HEK293 (cell line): ENCODE data around the gene AGPAT4.

Source experiments
- CTCF ChIP-seq: fragments of 450-650 bp; formaldehyde crosslinking; IDR thresholded peaks from 2 replicates; pipeline ENCODE4 v1.5.1; 2016; ENCODE audit warnings: missing biosample characterization, missing genetic modification characterization
- PBX3 ChIP-seq: sonication (generic); formaldehyde crosslinking; IDR thresholded peaks from 2 replicates; pipeline ENCODE4 v1.8.1; 2022; ENCODE audit warnings: mild to moderate bottlenecking, moderate library complexity, missing genetic modification reagents
- REPIN1 ChIP-seq: fragments of 450-650 bp; formaldehyde crosslinking; IDR thresholded peaks from 2 replicates; pipeline ENCODE4 v1.5.1; 2017; ENCODE audit warnings: missing biosample characterization, missing genetic modification characterization, low read depth
- REST ChIP-seq: fragments of 450-650 bp; formaldehyde crosslinking; IDR thresholded peaks from 2 replicates; pipeline ENCODE4 v1.5.1; 2016; ENCODE audit warnings: missing biosample characterization, missing genetic modification characterization
- SALL2 ChIP-seq: fragments of 450-650 bp; formaldehyde crosslinking; IDR thresholded peaks from 2 replicates; pipeline ENCODE4 v1.5.0; 2017; ENCODE audit warnings: missing biosample characterization, mild to moderate bottlenecking, missing genetic modification characterization, borderline replicate concordance
- SP2 ChIP-seq: fragments of 450-650 bp; formaldehyde crosslinking; IDR thresholded peaks from 2 replicates; pipeline ENCODE4 v1.5.1; 2016; ENCODE audit warnings: missing biosample characterization, missing genetic modification characterization
- ZBTB21 ChIP-seq: fragments of 450-650 bp; formaldehyde crosslinking; IDR thresholded peaks from 2 replicates; pipeline ENCODE4 v1.5.1; 2017; ENCODE audit warnings: missing biosample characterization, missing genetic modification characterization
- ZBTB49 ChIP-seq: fragments of 450-650 bp; formaldehyde crosslinking; IDR thresholded peaks from 2 replicates; pipeline ENCODE4 v1.5.1; 2016; ENCODE audit warnings: missing biosample characterization, missing genetic modification characterization, low read depth
- ZNF18 ChIP-seq: fragments of 450-650 bp; formaldehyde crosslinking; IDR thresholded peaks from 2 replicates; pipeline ENCODE4 v1.5.1; 2016; ENCODE audit warnings: missing biosample characterization, missing genetic modification characterization
- ZNF548 ChIP-seq: fragments of 450-650 bp; formaldehyde crosslinking; IDR thresholded peaks from 2 replicates; pipeline ENCODE4 v1.5.1; 2016; ENCODE audit warnings: missing biosample characterization, missing genetic modification characterization
- ZNF747 ChIP-seq: fragments of 450-650 bp; formaldehyde crosslinking; IDR thresholded peaks from 2 replicates; pipeline ENCODE4 v1.5.1; 2016; ENCODE audit warnings: missing biosample characterization, missing genetic modification characterization
- ZNF830 ChIP-seq: fragments of 450-650 bp; IDR thresholded peaks from 2 replicates; pipeline ENCODE4 v1.5.0; 2018; ENCODE audit warnings: missing biosample characterization, missing genetic modification characterization, low read depth, mild to moderate bottlenecking, moderate library complexity
- ZXDB ChIP-seq: fragments of 450-650 bp; formaldehyde crosslinking; IDR thresholded peaks from 2 replicates; pipeline ENCODE4 v1.5.1; 2016; ENCODE audit warnings: missing biosample characterization, missing genetic modification characterization

GRCh38 chr6:161137320-161137719 lies 136.5 kb downstream of the AGPAT4 start:
- no peak for TF ChIP-seq ZBTB21 (tag by site-specific recombination)
- no peak for TF ChIP-seq ZXDB (tag by site-specific recombination)
- TF ChIP-seq CTCF (tag by site-specific recombination) = no peak
- no peak for TF ChIP-seq PBX3 (CRISPR knock-in tag)
- TF ChIP-seq ZNF830 (tag by site-specific recombination) = no peak
- no peak for TF ChIP-seq REST (tag by site-specific recombination)
- no peak for TF ChIP-seq SP2 (tag by site-specific recombination)
- no peak for TF ChIP-seq SALL2 (tag by site-specific recombination)
- no peak for TF ChIP-seq ZBTB49 (tag by site-specific recombination)
- no peak for TF ChIP-seq ZNF18 (tag by site-specific recombination)
- no peak for TF ChIP-seq REPIN1 (tag by site-specific recombination)
- no peak for TF ChIP-seq ZNF747
- no peak for TF ChIP-seq ZNF548 (tag by site-specific recombination)
